Activated CD8-positive, alpha-beta memory T cell treated with anti-CD3 and anti-CD28 coated beads, Interleukin-2, amount 50 U/mL, for 4 hours (primary cell): ENCODE results near the gene PAPOLB.

Experiments
- DNase-seq: peaks from one replicate; pipeline ENCODE4 v3.0.0-alpha.2; 2020

The PAPOLB gene

GRCh38 chr7:4840079-4840501 is 21.7 kb downstream of the PAPOLB start:
- no peak for DNase-seq

- no peak for DNase-seq
Observed at GRCh38 chr7:4838626-4839334, 23.1 kb downstream of the PAPOLB start.

- DNase-seq, result no peak
Observed at GRCh38 chr7:4837803-4838625, 23.8 kb downstream of the PAPOLB start.

- no peak for DNase-seq
Observed at GRCh38 chr7:4837041-4837802, 24.6 kb downstream of the PAPOLB start.

GRCh38 chr7:4836206-4836661 is 25.6 kb downstream of the PAPOLB start:
- DNase-seq, result no peak

- no peak for DNase-seq
Observed at GRCh38 chr7:4835398-4836205, 26.2 kb downstream of the PAPOLB start.

GRCh38 chr7:4834601-4835397 is 27.0 kb downstream of the PAPOLB start:
- no peak for DNase-seq

- DNase-seq, result no peak
Observed at GRCh38 chr7:4833691-4834600, 27.9 kb downstream of the PAPOLB start.

- no peak for DNase-seq
Observed at GRCh38 chr7:4833176-4833575, 28.7 kb downstream of the PAPOLB start.

GRCh38 chr7:4832711-4833110 is 29.1 kb downstream of the PAPOLB start:
- no peak for DNase-seq

GRCh38 chr7:4831723-4832495 is 29.9 kb downstream of the PAPOLB start:
- DNase-seq, result no peak

- DNase-seq, result peak; percentile 57
Observed at GRCh38 chr7:4830176-4830575, 31.7 kb downstream of the PAPOLB start.

GRCh38 chr7:4828720-4829383 is 33.0 kb downstream of the PAPOLB start:
- DNase-seq, result no peak

- DNase-seq, result no peak
Observed at GRCh38 chr7:4825081-4825480, 36.7 kb downstream of the PAPOLB start.

- DNase-seq, result no peak
Observed at GRCh38 chr7:4824120-4824775, 37.6 kb downstream of the PAPOLB start.

GRCh38 chr7:4823441-4824119 is 38.2 kb downstream of the PAPOLB start:
- DNase-seq, result no peak

- no peak for DNase-seq
Observed at GRCh38 chr7:4822677-4823076, 39.2 kb downstream of the PAPOLB start.

GRCh38 chr7:4820967-4821471 is 40.8 kb downstream of the PAPOLB start:
- no peak for DNase-seq
